Small intestine (tissue), 7 donors: Measurements from ENCODE around the gene DSCAML1. TPM values are rescaled to one million over a fixed set of nuclear protein-coding genes. Genes with fewer than 3 reads are reported as not detected.

Experiments used
- DNase-seq, 2 donors: peaks; one replicate each; pipeline versions ENCODE4 v3.0.0 to v3.0.0-alpha.2; 2013
- FAIRE-seq: peaks from 2 replicates; lab custom pipeline; 2012; peaks lifted over from hg19 to GRCh38; lab: Jason Lieb, UNC
- H3K27ac ChIP-seq, 3 donors: one replicate each; pipeline ENCODE4 v1.5.1; 2013; ENCODE audit warnings: low read length in 2 of 3, mild to moderate bottlenecking in 2 of 3, control low read depth in 1 of 3, inconsistent platforms in 1 of 3, low read depth in 1 of 3, moderate library complexity in 1 of 3
- H3K27me3 ChIP-seq, 3 donors: one replicate each; pipeline ENCODE4 v1.6.1; 2013; ENCODE audit warnings: low read length in 3 of 3, inconsistent platforms in 1 of 3; ENCODE audit not compliant: control insufficient read depth in 3 of 3, insufficient read depth in 3 of 3
- H3K36me3 ChIP-seq, 3 donors: one replicate each; pipeline ENCODE4 v1.6.1; 2013; ENCODE audit warnings: low read length in 3 of 3, inconsistent platforms in 1 of 3, low read depth in 1 of 3, mild to moderate bottlenecking in 1 of 3, moderate library complexity in 1 of 3; ENCODE audit not compliant: control insufficient read depth in 3 of 3, insufficient read depth in 2 of 3
- H3K4me1 ChIP-seq, 3 donors: one replicate each; pipeline ENCODE4 v1.6.1; 2013; ENCODE audit warnings: low read length in 2 of 3, inconsistent platforms in 1 of 3, low read depth in 1 of 3, mild to moderate bottlenecking in 1 of 3, moderate library complexity in 1 of 3; ENCODE audit not compliant: control insufficient read depth in 3 of 3, insufficient read depth in 2 of 3
- H3K4me3 ChIP-seq, 3 donors: one replicate each; pipeline ENCODE4 v1.5.1; 2013; ENCODE audit warnings: low read length in 3 of 3, control low read depth in 1 of 3, inconsistent platforms in 1 of 3, low read depth in 1 of 3, mild to moderate bottlenecking in 1 of 3, moderate library complexity in 1 of 3
- H3K9me3 ChIP-seq, 2 donors: one replicate each; pipeline ENCODE4 v1.6.1; 2013; ENCODE audit warnings: low read depth in 1 of 2, low read length in 1 of 2; ENCODE audit not compliant: control insufficient read depth in 2 of 2, insufficient read depth in 1 of 2
- WGBS, 3 donors: extraction: QIAGEN DNeasy Blood & Tissue Kit; methylation state at CpG; one replicate each; pipeline ENCODE4 v1.1.7; 2013; 5-methylcytosine and 5-hydroxymethylcytosine counted together
- polyA plus RNA-seq, 4 donors: library from polyadenylated mRNA; stranded (reverse) in 3 of 4; unstranded in 1 of 4; fragments of 200-250 nt in 3 of 4; fragments of 120-200 nt in 1 of 4; gene quantifications; one replicate each; pipeline versions ENCODE4 v1.2.1 to v1.2.3, GENCODE V29; 2013
- donor health status: healthy with polysubstance abuse.
- donor health status: control.
- donor health status: control.
- donor health status: Bipolar disorder and iron deficiency.
- donor health status: healthy.

DSCAML1 gene
- polyA plus RNA-seq, 4 donors: under 0.01 to 3.3 (median 0.22) TPM; not detected in 1

GRCh38 chr11:117387992-117388755 is 408.8 kb downstream of the DSCAML1 start:
- Histone ChIP-seq H3K36me3 (peaks cover 0 to 51% (median 9%) of the 10 kb centered on the region in 3 donors), H3K9me3 (no peaks in the 10 kb centered on the region), H3K27me3 (no peaks in the 10 kb centered on the region), H3K4me3 (no peak overlapping the region), H3K27ac (no peak overlapping the region), H3K4me1 (no peaks in the 10 kb centered on the region)
- FAIRE-seq (no peak), DNase-seq (no peak)
- WGBS, 3 donors: 87 to 97% (median 91%) methylated on average over 3 of the region's 3 CpGs

- no peak for FAIRE-seq
- Histone ChIP-seq H3K27me3 (no peaks in the 10 kb centered on the region), H3K4me1 (no peaks in the 10 kb centered on the region), H3K4me3 (no peak overlapping the region), H3K36me3 (peaks cover 2 to 51% (median 6%) of the 10 kb centered on the region in 3 donors), H3K27ac (no peak overlapping the region), H3K9me3 (no peaks in the 10 kb centered on the region)
- 94 to 97% (median 95%) methylated on average over 9 of the region's 9 CpGs for WGBS, 3 donors
- no peak for DNase-seq
Measured at GRCh38 chr11:117385906-117386305, 411.1 kb downstream of the DSCAML1 start.

GRCh38 chr11:117385471-117385870 is 411.5 kb downstream of the DSCAML1 start:
- FAIRE-seq (no peak), DNase-seq (no peak)
- Histone ChIP-seq H3K4me1 (no peaks in the 10 kb centered on the region), H3K36me3 (peaks cover 2 to 51% (median 7%) of the 10 kb centered on the region in 3 donors), H3K27me3 (no peaks in the 10 kb centered on the region), H3K27ac (no peak overlapping the region), H3K4me3 (no peak overlapping the region), H3K9me3 (no peaks in the 10 kb centered on the region)
- 94 to 99% (median 98%) methylated on average over 3 of the region's 3 CpGs for WGBS, 3 donors

- H3K4me3 ChIP-seq: no peak overlapping the region
- DNase-seq: no peak
- no peaks in the 10 kb centered on the region for H3K27me3 ChIP-seq
- H3K4me1 ChIP-seq: no peaks in the 10 kb centered on the region
- no peaks in the 10 kb centered on the region for H3K9me3 ChIP-seq
- WGBS, 3 donors: 88 to 96% (median 88%) methylated on average over 1 of the region's 1 CpG
- no peak overlapping the region for H3K27ac ChIP-seq
- no peak for FAIRE-seq
- peaks cover 2 to 61% (median 9%) of the 10 kb centered on the region in 3 donors for H3K36me3 ChIP-seq
Measured at GRCh38 chr11:117384045-117384444, 413.0 kb downstream of the DSCAML1 start.

- no peak for DNase-seq
- Histone ChIP-seq H3K27me3 (no peaks in the 10 kb centered on the region), H3K4me3 (no peak overlapping the region), H3K9me3 (no peaks in the 10 kb centered on the region), H3K36me3 (peaks cover 2 to 64% (median 9%) of the 10 kb centered on the region in 3 donors), H3K27ac (no peak overlapping the region), H3K4me1 (no peaks in the 10 kb centered on the region)
- no peak for FAIRE-seq
- WGBS, 3 donors: 94 to 95% (median 94%) methylated on average over 4 of the region's 4 CpGs
Measured at GRCh38 chr11:117382746-117383145, 414.3 kb downstream of the DSCAML1 start.

- H3K4me3 ChIP-seq: no peak overlapping the region
- no peaks in the 10 kb centered on the region for H3K27me3 ChIP-seq
- 93 to 96% (median 96%) methylated on average over 7 to 9 of the region's 9 CpGs for WGBS, 3 donors
- no peak for DNase-seq
- H3K4me1 ChIP-seq: no peaks in the 10 kb centered on the region
- H3K9me3 ChIP-seq: no peaks in the 10 kb centered on the region
- H3K36me3 ChIP-seq: peaks cover 0 to 64% (median 9%) of the 10 kb centered on the region in 3 donors
- H3K27ac ChIP-seq: no peak overlapping the region
- no peak for FAIRE-seq
Measured at GRCh38 chr11:117381481-117382387, 415.3 kb downstream of the DSCAML1 start.

GRCh38 chr11:117380676-117381075 is 416.3 kb downstream of the DSCAML1 start:
- H3K9me3 ChIP-seq: no peaks in the 10 kb centered on the region
- H3K4me3 ChIP-seq: no peak overlapping the region
- DNase-seq (no peak), FAIRE-seq (no peak)
- WGBS, 3 donors: 96 to 97% (median 96%) methylated on average over 4 of the region's 4 CpGs
- no peaks in the 10 kb centered on the region for H3K4me1 ChIP-seq
- H3K27me3 ChIP-seq: no peaks in the 10 kb centered on the region
- peaks cover 4 to 65% (median 9%) of the 10 kb centered on the region in 3 donors for H3K36me3 ChIP-seq
- no peak overlapping the region for H3K27ac ChIP-seq
